ENCODE results near the gene RRM2. TPM values are rescaled to one million over a fixed set of nuclear protein-coding genes. Genes with fewer than 3 reads are reported as not detected.
"Not testable (repeated sequence)": the region's sequence is repeated elsewhere in the genome, so short reads cannot be mapped to it uniquely, and the experiment has no call there.

Gene RRM2
- polyA plus RNA-seq, 6 donors from 2014 or later, result 0.15 to 0.24 TPM; not detected in 4

GRCh38 chr2:10140841-10141610 lies 18.5 kb downstream of the RRM2 start:
- DNase-seq, result no peak
- no peaks in the 10 kb centered on the region for H3K27me3 Mint-ChIP-seq
- H3K9me3 Mint-ChIP-seq, result no peaks in the 10 kb centered on the region
- H3K4me3 Mint-ChIP-seq, result peak overlapping the region in 1 of 8 donors; percentile 42
- ATAC-seq (ENCODE audit: low read depth in 2 of 2), result no peak
- no peaks in the 10 kb centered on the region for H3K36me3 Mint-ChIP-seq
- no peaks in the 10 kb centered on the region for H3K4me1 Mint-ChIP-seq
- H3K27ac Mint-ChIP-seq, result peak overlapping the region in 1 of 6 donors; percentile 65

- no peak overlapping the region for H3K4me3 Mint-ChIP-seq
- no peaks in the 10 kb centered on the region for H3K36me3 Mint-ChIP-seq
- DNase-seq, result no peak
These were observed 19.4 kb downstream of the RRM2 start for GRCh38 chr2:10141736-10142639.

GRCh38 chr2:10142640-10142965 lies 20.1 kb downstream of the RRM2 start:
- Mint-ChIP-seq H3K36me3 (no peaks in the 10 kb centered on the region), H3K9me3 (no peaks in the 10 kb centered on the region), H3K4me3 (no peak overlapping the region), H3K27me3 (no peaks in the 10 kb centered on the region), H3K27ac (peak overlapping the region in 1 of 6 donors; percentile 37), H3K4me1 (no peaks in the 10 kb centered on the region)
- DNase-seq, result no peak
- ATAC-seq (ENCODE audit: low read depth in 2 of 2), result no peak

More at GRCh38 chr2:10141736-10142639, 19.4 kb downstream of the RRM2 start:
- Mint-ChIP-seq H3K9me3 (no peaks in the 10 kb centered on the region), H3K27ac (peak overlapping the region in 1 of 6 donors; percentile 37), H3K4me1 (no peaks in the 10 kb centered on the region), H3K27me3 (no peaks in the 10 kb centered on the region)
- peak; percentile 61 to 75 for ATAC-seq (ENCODE audit: low read depth in 2 of 2)

GRCh38 chr2:10144771-10145518 lies 22.4 kb downstream of the RRM2 start:
- no peaks in the 10 kb centered on the region for H3K36me3 Mint-ChIP-seq
- DNase-seq (no peak), ATAC-seq (ENCODE audit: low read depth in 2 of 2) (no peak)
- H3K4me3 Mint-ChIP-seq, result no peak overlapping the region
- peak overlapping the region in 1 of 6 donors; percentile 30 for H3K27ac Mint-ChIP-seq
- no peaks in the 10 kb centered on the region for H3K9me3 Mint-ChIP-seq
- H3K27me3 Mint-ChIP-seq, result no peaks in the 10 kb centered on the region
- H3K4me1 Mint-ChIP-seq, result no peaks in the 10 kb centered on the region

GRCh38 chr2:10145519-10146357 lies 23.2 kb downstream of the RRM2 start:
- Mint-ChIP-seq H3K27me3 (no peaks in the 10 kb centered on the region), H3K9me3 (no peaks in the 10 kb centered on the region), H3K27ac (peak overlapping the region in 1 of 6 donors; percentile 77), H3K4me1 (no peaks in the 10 kb centered on the region), H3K4me3 (no peak overlapping the region), H3K36me3 (no peaks in the 10 kb centered on the region)
- DNase-seq, result no peak
- no peak for ATAC-seq (ENCODE audit: low read depth in 2 of 2)

- DNase-seq, result no peak
- no peak overlapping the region for H3K4me3 Mint-ChIP-seq
- no peaks in the 10 kb centered on the region for H3K36me3 Mint-ChIP-seq
- no peaks in the 10 kb centered on the region for H3K27me3 Mint-ChIP-seq
- H3K4me1 Mint-ChIP-seq, result no peaks in the 10 kb centered on the region
- ATAC-seq (ENCODE audit: low read depth in 2 of 2), result no peak
- H3K9me3 Mint-ChIP-seq, result no peaks in the 10 kb centered on the region
- H3K27ac Mint-ChIP-seq, result peak overlapping the region in 1 of 6 donors; percentile 77
These were observed 23.9 kb downstream of the RRM2 start for GRCh38 chr2:10146366-10147005.

GRCh38 chr2:10147050-10147660 lies 24.6 kb downstream of the RRM2 start:
- not testable (repeated sequence) for H3K36me3 Mint-ChIP-seq; ATAC-seq (ENCODE audit: low read depth in 2 of 2); H3K27me3 Mint-ChIP-seq; H3K9me3 Mint-ChIP-seq; H3K4me1 Mint-ChIP-seq; DNase-seq; H3K4me3 Mint-ChIP-seq
- H3K27ac Mint-ChIP-seq, result peak overlapping the region in 1 of 6 donors; percentile 45

- Mint-ChIP-seq H3K4me1 (no peaks in the 10 kb centered on the region), H3K4me3 (no peak overlapping the region)
These were observed 25.7 kb downstream of the RRM2 start for GRCh38 chr2:10148268-10148667.

GRCh38 chr2:10149635-10150034 lies 27.1 kb downstream of the RRM2 start:
- Mint-ChIP-seq H3K27ac (peak overlapping the region in 1 of 6 donors; percentile 43), H3K4me1 (no peaks in the 10 kb centered on the region), H3K27me3 (no peaks in the 10 kb centered on the region), H3K4me3 (no peak overlapping the region), H3K36me3 (no peaks in the 10 kb centered on the region), H3K9me3 (no peaks in the 10 kb centered on the region)
- ATAC-seq (ENCODE audit: low read depth in 2 of 2), result no peak
- DNase-seq, result no peak

More at GRCh38 chr2:10148268-10148667, 25.7 kb downstream of the RRM2 start:
- DNase-seq (no peak), ATAC-seq (ENCODE audit: low read depth in 2 of 2) (no peak)
- peak overlapping the region in 2 of 6 donors; percentile 0 to 53 for H3K27ac Mint-ChIP-seq
- no peaks in the 10 kb centered on the region for H3K9me3 Mint-ChIP-seq
- H3K27me3 Mint-ChIP-seq, result no peaks in the 10 kb centered on the region
- no peaks in the 10 kb centered on the region for H3K36me3 Mint-ChIP-seq

- Mint-ChIP-seq H3K4me1 (no peaks in the 10 kb centered on the region), H3K27me3 (no peaks in the 10 kb centered on the region), H3K9me3 (no peaks in the 10 kb centered on the region), H3K4me3 (no peak overlapping the region), H3K27ac (no peak overlapping the region), H3K36me3 (no peaks in the 10 kb centered on the region)
- ATAC-seq (ENCODE audit: low read depth in 2 of 2) (no peak), DNase-seq (no peak)
These were observed 27.9 kb downstream of the RRM2 start for GRCh38 chr2:10150436-10150835.

- H3K9me3 Mint-ChIP-seq, result no peaks in the 10 kb centered on the region
- no peak overlapping the region for H3K27ac Mint-ChIP-seq
- H3K27me3 Mint-ChIP-seq, result no peaks in the 10 kb centered on the region
- ATAC-seq (ENCODE audit: low read depth in 2 of 2) (no peak), DNase-seq (no peak)
- no peaks in the 10 kb centered on the region for H3K4me1 Mint-ChIP-seq
- no peaks in the 10 kb centered on the region for H3K36me3 Mint-ChIP-seq
- H3K4me3 Mint-ChIP-seq, result no peak overlapping the region
These were observed 28.9 kb downstream of the RRM2 start for GRCh38 chr2:10151462-10151861.

- Mint-ChIP-seq H3K4me3 (no peak overlapping the region), H3K4me1 (no peaks in the 10 kb centered on the region), H3K36me3 (no peaks in the 10 kb centered on the region), H3K27me3 (no peaks in the 10 kb centered on the region), H3K27ac (no peak overlapping the region), H3K9me3 (no peaks in the 10 kb centered on the region)
- ATAC-seq (ENCODE audit: low read depth in 2 of 2) (no peak), DNase-seq (no peak)
These were observed 34.8 kb downstream of the RRM2 start for GRCh38 chr2:10157293-10157692.
